NCI-H1436 (cell line): ENCODE results near the gene ZKSCAN7.
"Not testable (repeated sequence)": the region's sequence is repeated elsewhere in the genome, so short reads cannot be mapped to it uniquely, and the experiment has no call there.

ENCODE experiments used
- DNase-seq: peaks from one replicate; lab custom pipeline; 2025; lab: John Stamatoyannopoulos, UW

The ZKSCAN7 gene

DNA sequence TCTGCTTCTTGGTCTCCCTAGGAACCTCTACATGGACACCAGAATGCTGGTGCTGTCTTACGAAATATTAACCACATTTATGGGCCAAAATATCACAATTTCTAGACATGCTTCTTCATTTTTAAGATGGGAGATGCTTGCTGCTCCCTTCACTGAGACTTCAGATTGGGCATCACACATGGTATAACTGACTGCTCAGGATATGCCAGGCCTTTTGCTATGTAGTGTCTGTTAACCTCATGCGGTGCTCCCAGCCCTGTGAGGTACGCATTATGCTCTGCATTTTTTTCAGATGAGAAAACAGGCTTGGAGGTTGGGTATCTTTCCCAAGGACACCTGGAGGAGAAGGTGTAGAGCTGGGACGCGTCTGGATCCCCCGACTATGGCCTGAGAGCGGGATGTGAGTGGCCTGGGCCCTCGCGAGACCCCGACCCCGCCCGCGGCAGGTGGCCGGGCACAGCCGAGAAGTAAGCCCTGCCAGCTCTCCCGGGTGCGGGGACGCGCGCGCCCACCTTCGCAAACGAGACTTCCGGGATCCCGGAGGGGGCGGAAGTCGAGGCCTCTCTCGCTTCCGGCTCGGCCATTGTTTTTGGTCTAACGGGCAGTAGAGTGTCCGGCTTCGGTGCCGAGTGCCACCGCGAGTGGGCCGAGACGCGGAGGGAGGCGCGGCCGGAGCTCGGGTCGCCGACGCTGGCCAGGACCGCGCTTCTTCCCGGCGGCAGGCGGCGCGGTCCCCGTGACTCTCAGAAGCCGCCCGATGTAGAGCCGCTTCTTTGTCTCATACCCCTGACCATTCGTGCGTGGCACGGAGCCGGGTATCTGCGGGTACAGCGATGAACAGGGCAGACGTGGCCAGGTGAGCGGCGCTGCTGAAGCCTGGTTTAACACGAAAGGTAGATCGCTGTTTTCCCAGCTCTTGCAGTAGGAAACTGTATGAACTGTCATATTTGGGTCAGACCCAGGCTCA is at the start of gene ZKSCAN7:
TSS of gene ZKSCAN7 (plus strand) at position 568 of the 967 bp plus-strand sequence. CDS start 1,855 bp downstream, outside the sequence.
- DNase-seq: peak; percentile 16

DNA sequence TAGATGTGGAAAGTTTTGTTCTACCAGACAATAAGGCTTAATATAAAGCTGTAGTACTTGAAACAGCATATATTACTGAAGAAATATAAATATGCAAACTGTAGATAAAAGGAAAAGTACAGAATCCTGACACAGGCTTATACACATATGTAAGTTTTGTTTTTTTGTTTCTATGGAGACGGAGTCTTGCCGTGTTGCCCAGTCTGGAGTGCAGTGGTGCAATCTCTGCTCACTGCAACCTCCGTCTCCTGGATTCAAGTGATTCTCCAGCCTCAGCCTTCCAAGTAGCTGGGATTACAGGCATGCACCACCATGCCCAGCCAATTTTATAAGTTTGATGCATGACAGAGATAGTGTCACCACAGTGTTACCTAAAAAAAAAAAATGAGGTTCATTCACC is 48.4 kb upstream of the ZKSCAN7 start:
- DNase-seq: no peak

- DNase-seq: no peak
Measured at GRCh38 chr3:44506961-44507360, 48.0 kb upstream of the ZKSCAN7 start.

DNA sequence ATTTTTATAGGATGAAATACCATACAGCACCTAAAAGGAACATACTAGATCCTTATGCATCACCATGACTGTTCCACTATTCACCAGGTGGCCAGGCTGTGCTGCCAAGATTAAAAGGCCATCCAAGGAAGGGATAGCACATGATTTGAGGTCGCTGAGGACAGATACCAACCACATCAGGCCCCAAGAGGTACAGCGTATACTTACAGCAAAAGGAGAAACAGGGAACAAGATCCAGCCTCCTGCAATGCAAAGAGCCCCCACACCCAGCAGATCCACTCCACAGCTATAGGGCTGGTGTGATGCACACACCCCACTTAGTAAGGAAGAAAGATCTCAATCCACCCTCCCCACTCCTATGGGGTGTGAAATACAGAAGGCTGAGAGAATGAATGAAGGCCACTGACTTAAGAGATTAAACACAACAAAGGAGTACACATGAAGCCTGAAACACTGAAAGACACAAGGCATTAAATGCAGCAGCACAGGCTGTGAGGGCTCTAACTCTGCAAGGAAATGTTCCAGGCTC is 45.5 kb upstream of the ZKSCAN7 start:
- no peak for DNase-seq

GRCh38 chr3:44510000-44510368 is 45.0 kb upstream of the ZKSCAN7 start:
- no peak for DNase-seq

DNA sequence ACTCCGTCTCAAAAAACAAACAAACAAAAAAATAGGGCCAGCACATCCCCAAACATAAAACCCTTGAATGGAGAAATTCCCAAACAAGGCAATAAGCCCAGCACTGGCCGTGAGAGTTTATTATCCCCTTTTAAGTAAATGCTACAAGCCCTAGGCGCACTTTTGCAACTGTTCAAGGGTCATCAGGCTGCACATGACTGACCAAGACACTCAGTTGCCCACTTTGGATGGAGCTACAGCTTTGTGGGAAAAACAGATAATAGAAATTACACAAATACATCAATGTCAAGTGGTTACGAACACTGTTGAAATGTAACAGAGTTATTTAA is 43.8 kb upstream of the ZKSCAN7 start:
- no peak for DNase-seq

DNA sequence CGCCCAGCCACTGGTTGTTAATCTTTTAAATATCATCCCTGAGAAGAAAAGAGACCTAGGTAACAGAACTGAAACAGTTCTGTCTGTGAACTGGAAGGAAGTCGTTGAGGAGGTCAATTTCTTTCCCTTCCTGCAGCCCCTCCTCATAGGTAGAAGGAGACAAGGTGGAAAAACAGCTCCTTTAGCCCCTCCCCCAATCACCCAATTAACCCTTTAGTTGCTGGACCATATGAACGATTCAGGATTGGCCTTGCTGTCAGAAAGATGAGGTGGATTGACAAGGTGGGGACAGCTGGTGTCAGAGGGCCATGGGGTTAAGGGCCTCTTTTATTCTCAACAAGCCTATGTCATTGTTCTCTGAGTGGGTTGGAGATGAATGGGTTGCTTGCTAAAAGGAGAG is 41.5 kb upstream of the ZKSCAN7 start:
- no peak for DNase-seq

DNA sequence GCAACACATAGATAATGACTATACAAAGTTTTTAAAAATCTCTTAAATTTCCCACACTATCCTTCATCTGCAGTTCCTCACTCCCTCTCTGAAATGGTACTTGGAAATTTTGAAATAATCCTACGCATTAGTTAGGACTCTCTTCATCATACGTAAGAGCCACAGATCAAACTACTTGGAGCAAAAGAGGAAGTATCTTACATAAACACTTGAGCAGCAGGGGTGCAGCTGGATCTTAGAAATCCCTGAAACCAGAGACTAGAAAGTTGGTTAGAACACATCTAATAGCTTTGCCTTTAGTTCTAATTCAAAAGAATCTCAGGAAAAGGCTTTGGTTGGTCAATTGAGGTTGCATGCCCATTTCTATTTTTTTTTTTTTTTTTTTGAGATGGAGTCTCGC is 38.8 kb upstream of the ZKSCAN7 start:
- no peak for DNase-seq

- DNase-seq: no peak
Measured at GRCh38 chr3:44518782-44519156, 36.2 kb upstream of the ZKSCAN7 start.

GRCh38 chr3:44521721-44522120 is 33.3 kb upstream of the ZKSCAN7 start:
- no peak for DNase-seq

GRCh38 chr3:44522494-44522933 is 32.5 kb upstream of the ZKSCAN7 start:
- DNase-seq: no peak

DNA sequence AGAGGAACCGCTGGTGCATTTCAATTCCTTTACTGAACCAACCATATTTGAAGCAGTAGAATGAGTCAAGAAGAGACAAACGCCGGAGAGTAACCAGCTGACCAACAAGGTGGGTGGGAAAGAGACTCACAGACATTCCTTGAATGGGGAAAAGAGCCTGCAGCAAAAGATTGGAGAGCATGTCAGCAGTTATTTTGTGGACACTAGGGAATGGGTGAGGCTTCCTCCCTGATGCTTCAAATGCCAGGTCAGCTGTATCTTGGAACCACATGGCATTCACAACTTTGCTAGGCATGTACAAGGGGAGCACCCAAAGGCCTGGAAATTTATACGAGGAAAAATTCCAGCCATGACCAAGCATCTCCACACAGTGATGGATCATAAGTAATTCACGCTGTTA is 29.9 kb upstream of the ZKSCAN7 start:
- DNase-seq: no peak

DNA sequence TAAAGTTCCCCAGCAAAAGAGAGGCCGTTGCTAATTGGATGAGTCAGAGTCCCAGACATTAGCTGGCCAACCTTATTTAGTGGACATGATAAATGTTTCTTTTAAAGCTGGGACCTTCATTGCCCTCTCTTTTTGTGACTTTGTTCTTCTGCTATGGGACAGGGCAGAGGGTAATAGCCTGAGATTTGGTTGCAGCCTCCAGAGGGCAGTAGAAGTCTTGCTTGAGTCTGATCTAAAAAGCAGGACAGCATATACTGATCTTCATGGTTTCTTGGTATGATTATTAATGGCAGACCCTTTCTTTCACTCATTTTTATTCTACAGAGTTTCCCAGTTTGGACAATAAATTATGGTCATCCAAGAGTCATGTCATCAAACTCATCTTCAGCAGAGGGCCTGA is 25.1 kb upstream of the ZKSCAN7 start:
- DNase-seq: no peak

DNA sequence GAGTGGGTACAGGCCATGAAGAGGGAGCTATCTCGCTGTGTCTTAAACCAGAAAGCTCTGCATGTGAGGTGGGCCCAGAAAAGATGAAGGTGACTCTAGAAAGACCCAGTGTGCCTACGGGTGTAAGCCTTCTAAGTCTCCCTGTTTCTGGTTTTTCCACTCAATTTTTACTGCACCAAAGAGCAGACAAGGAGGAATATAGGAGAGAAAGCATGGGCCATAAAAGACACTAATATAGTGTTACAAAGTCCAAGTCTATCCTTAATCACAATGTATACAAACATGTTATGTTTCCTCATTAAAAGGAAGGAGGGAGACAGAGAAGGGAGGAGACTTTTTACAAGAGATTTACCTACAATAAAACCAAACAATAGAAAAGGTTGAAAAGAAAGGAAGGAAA is 24.1 kb upstream of the ZKSCAN7 start:
- DNase-seq: no peak

- not testable (repeated sequence) for DNase-seq
Measured at GRCh38 chr3:44534659-44535058, 20.3 kb upstream of the ZKSCAN7 start.

DNA sequence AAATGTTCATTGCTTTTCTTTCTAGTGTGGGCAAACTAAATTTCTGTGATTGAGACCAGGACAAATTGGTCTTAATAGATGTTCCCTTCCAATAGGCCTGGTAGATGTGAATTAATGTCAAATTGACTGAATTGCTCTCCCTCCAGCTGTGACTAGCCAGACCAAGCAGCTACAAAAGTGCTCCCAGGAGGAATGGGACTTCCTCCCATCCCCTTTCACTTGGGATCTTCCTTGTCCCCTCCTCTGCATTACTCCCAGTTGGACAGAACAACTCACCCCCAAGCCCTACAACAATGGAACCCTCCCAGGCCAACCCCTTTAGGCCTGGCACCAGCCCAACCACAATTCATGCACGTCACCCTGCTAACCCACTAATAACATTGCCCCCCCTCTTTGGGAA is 19.6 kb upstream of the ZKSCAN7 start:
- no peak for DNase-seq

GRCh38 chr3:44544811-44545210 is 10.2 kb upstream of the ZKSCAN7 start:
- DNase-seq: not testable (repeated sequence)

- no peak for DNase-seq
Measured at GRCh38 chr3:44555723-44556122, 730 bp downstream of the ZKSCAN7 start.

GRCh38 chr3:44557074-44557473 is 2.1 kb downstream of the ZKSCAN7 start:
- DNase-seq: no peak

DNA sequence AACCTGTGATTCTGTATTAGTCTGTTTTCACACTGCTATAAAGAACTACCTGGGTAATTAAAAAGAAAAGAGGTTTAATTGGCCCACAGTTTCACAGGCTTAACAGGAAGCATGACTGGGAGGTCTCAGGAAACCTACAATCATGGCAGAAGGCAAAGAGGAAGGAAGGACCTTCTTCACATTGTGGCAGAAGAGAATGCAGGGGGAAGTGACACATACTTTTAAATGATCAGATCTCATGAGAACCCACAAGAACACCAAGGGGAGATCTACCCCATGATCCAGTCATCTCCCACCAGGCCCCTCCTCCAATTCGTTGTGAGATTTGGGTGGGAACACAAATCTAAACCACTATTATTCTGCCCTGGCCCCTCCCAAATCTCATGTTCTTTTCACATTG is 6.1 kb downstream of the ZKSCAN7 start:
- DNase-seq: no peak

DNA sequence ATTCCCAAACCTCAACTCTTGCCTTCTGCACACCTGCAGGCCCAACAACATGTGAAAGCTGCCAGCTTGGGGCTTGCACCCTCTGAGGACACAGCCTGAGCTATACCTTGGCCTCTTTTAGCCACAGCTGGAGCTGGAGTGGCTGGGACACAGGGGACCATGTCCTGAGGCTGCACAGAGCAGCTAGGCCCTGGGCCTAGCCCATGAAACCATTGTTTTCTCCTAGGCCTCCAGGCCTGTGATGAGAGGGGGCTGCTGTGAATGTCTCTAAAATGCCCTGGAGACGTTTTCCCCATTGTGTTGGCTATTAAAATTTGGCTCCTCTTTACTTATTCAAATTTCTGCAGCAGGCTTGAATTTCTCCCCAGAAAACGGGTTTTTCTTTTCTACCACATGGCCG is 7.2 kb downstream of the ZKSCAN7 start:
- no peak for DNase-seq

DNA sequence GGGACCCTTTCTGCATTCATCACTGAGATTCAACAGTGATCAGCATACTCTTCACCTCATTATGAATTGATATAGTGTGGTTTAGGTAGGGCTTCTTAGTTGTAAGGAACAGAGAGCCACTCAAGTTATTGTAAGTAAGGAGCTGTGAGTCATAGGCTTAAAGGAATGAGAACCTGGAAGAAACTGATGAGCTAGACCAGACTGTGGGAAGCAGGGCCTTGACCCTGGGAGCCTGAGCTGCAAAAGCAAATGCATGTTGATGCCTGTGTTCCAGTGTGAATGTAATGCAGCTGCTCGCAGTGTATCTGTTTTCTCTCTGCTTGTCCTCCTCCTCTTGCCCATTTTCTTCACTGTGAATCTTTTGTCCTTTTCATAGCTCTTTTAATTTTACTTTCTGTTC is 13.6 kb downstream of the ZKSCAN7 start:
- no peak for DNase-seq

GRCh38 chr3:44571024-44571423 is 16.0 kb downstream of the ZKSCAN7 start:
- no peak for DNase-seq

- DNase-seq: no peak
Measured at GRCh38 chr3:44576613-44577012, 21.6 kb downstream of the ZKSCAN7 start.
